PFSK-1 (cell line): ENCODE results near the gene MRFAP1.

Experiments used
- POLR2AphosphoS5 ChIP-seq: IDR thresholded peaks from 2 replicates; pipeline ENCODE4 v1.6.1; 2012; ENCODE audit warnings: low read depth, mild to moderate bottlenecking, control low read depth, low read length, moderate library complexity
- SIN3A ChIP-seq: IDR thresholded peaks from 2 replicates; pipeline ENCODE4 v1.6.1; 2012; ENCODE audit warnings: mild to moderate bottlenecking, low read length, moderate library complexity, borderline replicate concordance; ENCODE audit not compliant: insufficient read depth
- TAF1 ChIP-seq: IDR thresholded peaks from 2 replicates; pipeline ENCODE4 v1.6.1; 2012; ENCODE audit warnings: low read length, control low read depth, borderline replicate concordance; ENCODE audit not compliant: insufficient read depth

- TF ChIP-seq SIN3A (no peak), POLR2AphosphoS5 (no peak), TAF1 (no peak)
These were observed 42.5 kb downstream of the MRFAP1 start for GRCh38 chr4:6682862-6683590.
